Endothelial cell of umbilical vein (primary cell): ENCODE measurements around the gene HNMT. TPM values are rescaled to one million over a fixed set of nuclear protein-coding genes. Genes with fewer than 3 reads are reported as not detected.
"Not testable (repeated sequence)": the region's sequence is repeated elsewhere in the genome, so short reads cannot be mapped to it uniquely, and the experiment has no call there.

Experiments used
- BruUV-seq: library from RNA; stranded (reverse); fragments of 400-500 nt; replicated peaks from 2 replicates; lab custom pipeline; 2021; lab: Mats Ljungman, UMichigan
- CTCF ChIA-PET: fragments of 300-600, 350-600 bp; sonication (Branson Sonifier 250); formaldehyde crosslinking; loops from one replicate; lab custom pipeline; 2021; ENCODE audit warnings: antibody characterized with exemption, inconsistent platforms; lab: Charles Lee
- POLR2A ChIA-PET: fragments of 300-600, 350-600 bp; sonication (Branson Sonifier 250); formaldehyde crosslinking; loops from one replicate; lab custom pipeline; 2021; ENCODE audit warnings: antibody characterized with exemption, inconsistent platforms; lab: Charles Lee
- DNase-seq: peaks from one replicate; pipeline ENCODE4 v3.0.0-alpha.2; 2011; ENCODE audit warnings: low read depth, low spot score
- FAIRE-seq: peaks from 2 replicates; lab custom pipeline; 2011; peaks lifted over from hg19 to GRCh38; lab: Jason Lieb, UNC
- H2AFZ ChIP-seq: 2 replicates; pipeline ENCODE4 v1.6.0; 2012; ENCODE audit warnings: low read depth, low read length, control low read depth, inconsistent platforms
- H3K27ac ChIP-seq: 2 replicates; pipeline ENCODE4 v1.5.1; 2011; ENCODE audit warnings: low read depth, mild to moderate bottlenecking, control low read depth, low read length, moderate library complexity; ENCODE audit not compliant: insufficient read depth
- H3K27me3 ChIP-seq, 2 experiments: 2 replicates each; pipeline versions ENCODE4 v1.6.0 to v1.6.1; 2011; ENCODE audit warnings: low read length in 2 of 2, mixed read lengths in 1 of 2; ENCODE audit not compliant: control insufficient read depth in 2 of 2, insufficient read depth in 2 of 2
- H3K36me3 ChIP-seq, 2 experiments: 2 replicates in 1 of 2; 3 replicates in 1 of 2; pipeline ENCODE4 v1.5.1; 2011; ENCODE audit warnings: low read length in 2 of 2, mild to moderate bottlenecking in 1 of 2, moderate library complexity in 1 of 2; ENCODE audit not compliant: control insufficient read depth in 2 of 2, insufficient read depth in 2 of 2; ENCODE audit errors: extremely low read depth in 1 of 2
- H3K4me1 ChIP-seq: 3 replicates; pipeline ENCODE4 v1.5.1; 2011; ENCODE audit warnings: mild to moderate bottlenecking, low read length; ENCODE audit not compliant: control insufficient read depth, insufficient read depth; ENCODE audit errors: extremely low read depth
- H3K4me2 ChIP-seq: 2 replicates; pipeline ENCODE4 v1.6.1; 2011; ENCODE audit warnings: low read length, control low read depth, mixed read lengths; ENCODE audit not compliant: insufficient read depth
- H3K4me3 ChIP-seq, 3 experiments: fragments of 200-600 bp in 1 of 3; sonication (generic), shearing (Covaris generic) in 1 of 3; replicated peaks in 1 of 3; 2 replicates each; pipeline ENCODE4 v1.5.1; 2011 to 2016; ENCODE audit warnings: control low read depth in 3 of 3, low read length in 3 of 3, mild to moderate bottlenecking in 2 of 3, inconsistent platforms in 1 of 3, low read depth in 1 of 3, moderate library complexity in 1 of 3; ENCODE audit not compliant: insufficient read depth in 1 of 3
- H3K79me2 ChIP-seq: 2 replicates; pipeline ENCODE4 v1.6.0; 2012; ENCODE audit warnings: low read length, inconsistent platforms; ENCODE audit not compliant: control insufficient read depth, insufficient read depth
- H3K9ac ChIP-seq: replicated peaks from 2 replicates; pipeline ENCODE3; 2011; ENCODE audit warnings: low read length, control low read depth; ENCODE audit not compliant: insufficient read depth; ENCODE audit errors: extremely low read depth
- H3K9me1 ChIP-seq: replicated peaks from 3 replicates; pipeline ENCODE4 v1.6.0; 2011; ENCODE audit warnings: mild to moderate bottlenecking, low read length; ENCODE audit not compliant: control insufficient read depth, insufficient read depth; ENCODE audit errors: extremely low read depth
- H3K9me3 ChIP-seq: replicated peaks from 2 replicates; pipeline ENCODE4 v1.5.1; 2012; ENCODE audit warnings: low read length, inconsistent platforms; ENCODE audit not compliant: control insufficient read depth, insufficient read depth
- H4K20me1 ChIP-seq: replicated peaks from 2 replicates; pipeline ENCODE3; 2011; ENCODE audit warnings: mild to moderate bottlenecking, low read length; ENCODE audit not compliant: control insufficient read depth, insufficient read depth; ENCODE audit errors: extremely low read depth
- GATA2 ChIP-seq: IDR thresholded peaks from 2 replicates; pipeline ENCODE4 v1.7.0; 2011; ENCODE audit warnings: low read depth, mild to moderate bottlenecking, moderate library complexity, mixed read lengths, low read length; ENCODE audit not compliant: insufficient read length, insufficient read depth
- MAX ChIP-seq: IDR thresholded peaks from 2 replicates; pipeline ENCODE4 v1.6.1; 2011; ENCODE audit not compliant: insufficient read depth, insufficient read length
- POLR2AphosphoS5 ChIP-seq: IDR thresholded peaks from 2 replicates; pipeline ENCODE4 v1.6.1; 2012; ENCODE audit warnings: low read depth, mild to moderate bottlenecking, control low read depth, low read length, moderate library complexity; ENCODE audit not compliant: insufficient read depth
- dilution Hi-C: fragments of 300-500 bp; cut with MboI; formaldehyde crosslinking; loops from one replicate; pipeline ENCODE4 v1.15.0; 2019; ENCODE audit warnings: low sequenced_read_pairs; ENCODE audit not compliant: extremely low pct_ligation_motif_present
- intact Hi-C: fragments of 100-400 bp; cut with micrococcal nuclease; formaldehyde crosslinking; loops from one replicate; pipeline ENCODE4 v1.10.0; 2022
- polyA plus RNA-seq, 4 experiments: library from polyadenylated mRNA; depleted of rRNA in 3 of 4; stranded (reverse) in 3 of 4; unstranded in 1 of 4; fragments of >200 nt; gene quantifications; 2 replicates each; pipeline versions ENCODE4 v1.2.1 to v1.2.3, GENCODE V29; 2011 to 2012; ENCODE audit warnings: missing spikeins in 1 of 4
- total RNA-seq: library from RNA; stranded (reverse); gene quantifications from 2 replicates; pipeline ENCODE4 v1.2.3, GENCODE V29; 2021

HNMT gene
- total and polyA plus RNA-seq, 2 donors (not counting 3 experiments of a cell fraction or from before 2014, with no cell fraction given), result 8.6 to 16.9 TPM

- TF ChIP-seq GATA2, result no peak
- TF ChIP-seq MAX, result no peak
- TF ChIP-seq POLR2AphosphoS5, result no peak
- Histone ChIP-seq H2AFZ (no peak overlapping the region), H3K9ac (no peak overlapping the region), H3K27me3 (peaks cover 0 to 4% of the 10 kb centered on the region in 2 experiments), H3K27ac (no peak overlapping the region), H3K36me3 (no peaks in the 10 kb centered on the region), H3K79me2 (no peaks in the 10 kb centered on the region), H3K4me3 (no peak overlapping the region), H3K9me3 (no peaks in the 10 kb centered on the region), H3K4me1 (no peaks in the 10 kb centered on the region), H4K20me1 (no peaks in the 10 kb centered on the region), H3K4me2 (no peak overlapping the region), H3K9me1 (no peaks in the 10 kb centered on the region)
- no peak for DNase-seq
- no peak for FAIRE-seq
- POLR2A ChIA-PET, result no interaction called here
- CTCF ChIA-PET, result interaction anchor here (1.7 kb wide), 1 partner anchor 785 kb away, joined by 5 read pairs; no protein-coding TSS in a partner anchor
- intact Hi-C loops (no loop called here), dilution Hi-C loops (no loop called here)
- no TSS peak for BruUV-seq
Observed at GRCh38 chr2:138042311-138042710, 78.0 kb downstream of the HNMT start.

- H3K36me3 ChIP-seq, H4K20me1 ChIP-seq, H3K27me3 ChIP-seq, CTCF ChIA-PET, BruUV-seq, POLR2A ChIA-PET, H3K9me1 ChIP-seq, H3K27ac ChIP-seq, H3K4me2 ChIP-seq, H2AFZ ChIP-seq, H3K9me3 ChIP-seq, intact Hi-C loops, H3K4me1 ChIP-seq, H3K9ac ChIP-seq, FAIRE-seq, DNase-seq, dilution Hi-C loops, H3K79me2 ChIP-seq, H3K4me3 ChIP-seq: not testable (repeated sequence)
Observed at GRCh38 chr2:138043588-138043987, 79.3 kb downstream of the HNMT start.
